ENCODE results near the gene IL27RA.

IL27RA gene
- 47.7 to 234 (median 152) reads per million in 9 experiments for total RNA-seq

- H3K36me3 Mint-ChIP-seq (ENCODE audit: insufficient read depth) = peaks cover 52% of the 10 kb centered on the region
- peaks cover 29 to 35% of the 10 kb centered on the region in 2 donors for H3K4me1 Mint-ChIP-seq (ENCODE audit: low read depth in 2 of 2)
- H3K27ac Mint-ChIP-seq = peak within 1 kb of the TSS; percentile 94 to 97
- no peaks in the 10 kb centered on the region for H3K27me3 Mint-ChIP-seq
- DNase-seq = peak; percentile 80 to 84 (median 83)
- no peaks in the 10 kb centered on the region for H3K9me3 Mint-ChIP-seq
- peak; percentile 82 for ATAC-seq (replicated peaks)
- H3K4me3 Mint-ChIP-seq = peak within 1 kb of the TSS; percentile 96 to 97
Measured at GRCh38 chr19:14031719-14032480, at the start of gene IL27RA. IL27RA (plus strand) TSS chr19:14031762; CDS start chr19:14031873, 111 bp downstream.

GRCh38 chr19:13981988-13982501, 49.5 kb upstream of the IL27RA start:
- peak overlapping the region in 1 of 2 donors; percentile 10 for H3K4me3 Mint-ChIP-seq
- DNase-seq = no peak
- H3K27ac Mint-ChIP-seq = peak overlapping the region in 1 of 2 donors; percentile 77

GRCh38 chr19:13982773-13983172, 48.8 kb upstream of the IL27RA start:
- H3K4me1 Mint-ChIP-seq (ENCODE audit: low read depth in 2 of 2) = peaks cover 19 to 30% of the 10 kb centered on the region in 2 donors
- peaks cover 27% of the 10 kb centered on the region for H3K36me3 Mint-ChIP-seq (ENCODE audit: insufficient read depth)
- H3K27ac Mint-ChIP-seq = peak overlapping the region in 1 of 2 donors; percentile 71
- ATAC-seq (replicated peaks) = no peak
- H3K27me3 Mint-ChIP-seq = no peaks in the 10 kb centered on the region
- DNase-seq = no peak
- H3K9me3 Mint-ChIP-seq = no peaks in the 10 kb centered on the region
- peak overlapping the region in 1 of 2 donors; percentile 34 for H3K4me3 Mint-ChIP-seq

More at GRCh38 chr19:13981988-13982501, 49.5 kb upstream of the IL27RA start:
- peaks cover 23% of the 10 kb centered on the region for H3K36me3 Mint-ChIP-seq (ENCODE audit: insufficient read depth)
- H3K27me3 Mint-ChIP-seq = no peaks in the 10 kb centered on the region
- no peak for ATAC-seq (replicated peaks)
- H3K4me1 Mint-ChIP-seq (ENCODE audit: low read depth in 2 of 2) = peaks cover 14 to 24% of the 10 kb centered on the region in 2 donors
- H3K9me3 Mint-ChIP-seq = no peaks in the 10 kb centered on the region

- H3K4me3 Mint-ChIP-seq = peak overlapping the region in 1 of 2 donors; percentile 34
- ATAC-seq (replicated peaks) = no peak
- H3K4me1 Mint-ChIP-seq (ENCODE audit: low read depth in 2 of 2) = peaks cover 19 to 33% of the 10 kb centered on the region in 2 donors
Measured at GRCh38 chr19:13983213-13983889, 48.2 kb upstream of the IL27RA start.

GRCh38 chr19:13984186-13984585, 47.4 kb upstream of the IL27RA start:
- Mint-ChIP-seq H3K4me1 (ENCODE audit: low read depth in 2 of 2) (peaks cover 26 to 41% of the 10 kb centered on the region in 2 donors), H3K27ac (peak overlapping the region in 1 of 2 donors; percentile 98), H3K27me3 (no peaks in the 10 kb centered on the region), H3K36me3 (ENCODE audit: insufficient read depth) (peaks cover 33% of the 10 kb centered on the region), H3K4me3 (no peak overlapping the region), H3K9me3 (no peaks in the 10 kb centered on the region)
- no peak for ATAC-seq (replicated peaks)
- no peak for DNase-seq

More at GRCh38 chr19:13983213-13983889, 48.2 kb upstream of the IL27RA start:
- H3K27me3 Mint-ChIP-seq = no peaks in the 10 kb centered on the region
- peak overlapping the region; percentile 71 to 73 for H3K27ac Mint-ChIP-seq
- no peak for DNase-seq
- H3K9me3 Mint-ChIP-seq = no peaks in the 10 kb centered on the region
- peaks cover 29% of the 10 kb centered on the region for H3K36me3 Mint-ChIP-seq (ENCODE audit: insufficient read depth)

- peak overlapping the region; percentile 93 to 98 for H3K27ac Mint-ChIP-seq
- H3K27me3 Mint-ChIP-seq = no peaks in the 10 kb centered on the region
- H3K4me3 Mint-ChIP-seq = peak overlapping the region; percentile 57 to 75
- ATAC-seq (replicated peaks) (no peak), DNase-seq (peak in 1 of 3 experiments; percentile 19)
- H3K4me1 Mint-ChIP-seq (ENCODE audit: low read depth in 2 of 2) = peaks cover 35 to 45% of the 10 kb centered on the region in 2 donors
- H3K36me3 Mint-ChIP-seq (ENCODE audit: insufficient read depth) = peaks cover 34% of the 10 kb centered on the region
- H3K9me3 Mint-ChIP-seq = no peaks in the 10 kb centered on the region
Measured at GRCh38 chr19:13984875-13985741, 46.5 kb upstream of the IL27RA start.

- peak; percentile 6 for ATAC-seq (replicated peaks)
- H3K27ac Mint-ChIP-seq = peak overlapping the region; percentile 93 to 98
- peak overlapping the region; percentile 75 to 77 for H3K4me3 Mint-ChIP-seq
- no peak for DNase-seq
- H3K9me3 Mint-ChIP-seq = no peaks in the 10 kb centered on the region
- peaks cover 39 to 47% of the 10 kb centered on the region in 2 donors for H3K4me1 Mint-ChIP-seq (ENCODE audit: low read depth in 2 of 2)
- H3K36me3 Mint-ChIP-seq (ENCODE audit: insufficient read depth) = peaks cover 34% of the 10 kb centered on the region
- H3K27me3 Mint-ChIP-seq = no peaks in the 10 kb centered on the region
Measured at GRCh38 chr19:13985771-13986347, 45.7 kb upstream of the IL27RA start.

GRCh38 chr19:13986348-13986904, 45.1 kb upstream of the IL27RA start:
- Mint-ChIP-seq H3K27me3 (no peaks in the 10 kb centered on the region), H3K27ac (peak overlapping the region; percentile 93 to 98), H3K4me1 (ENCODE audit: low read depth in 2 of 2) (peaks cover 43 to 48% of the 10 kb centered on the region in 2 donors), H3K9me3 (no peaks in the 10 kb centered on the region), H3K36me3 (ENCODE audit: insufficient read depth) (peaks cover 33% of the 10 kb centered on the region), H3K4me3 (peak overlapping the region; percentile 75 to 77)
- DNase-seq (peak; percentile 97 to 99 (median 97)), ATAC-seq (replicated peaks) (peak; percentile 92)

- Mint-ChIP-seq H3K36me3 (ENCODE audit: insufficient read depth) (peaks cover 28% of the 10 kb centered on the region), H3K9me3 (no peaks in the 10 kb centered on the region), H3K4me1 (ENCODE audit: low read depth in 2 of 2) (peaks cover 46 to 52% of the 10 kb centered on the region in 2 donors), H3K27ac (peak overlapping the region; percentile 93 to 98), H3K4me3 (peak overlapping the region; percentile 75 to 77), H3K27me3 (no peaks in the 10 kb centered on the region)
- ATAC-seq (replicated peaks) = no peak
- DNase-seq = no peak
Measured at GRCh38 chr19:13987101-13987890, 44.3 kb upstream of the IL27RA start.

GRCh38 chr19:13989487-13989886, 42.1 kb upstream of the IL27RA start:
- H3K27ac Mint-ChIP-seq = peak overlapping the region; percentile 93 to 98
- peaks cover 34% of the 10 kb centered on the region for H3K36me3 Mint-ChIP-seq (ENCODE audit: insufficient read depth)
- no peak for ATAC-seq (replicated peaks)
- H3K27me3 Mint-ChIP-seq = no peaks in the 10 kb centered on the region
- no peaks in the 10 kb centered on the region for H3K9me3 Mint-ChIP-seq
- no peak overlapping the region for H3K4me3 Mint-ChIP-seq
- H3K4me1 Mint-ChIP-seq (ENCODE audit: low read depth in 2 of 2) = peaks cover 43 to 51% of the 10 kb centered on the region in 2 donors
- no peak for DNase-seq

- no peaks in the 10 kb centered on the region for H3K9me3 Mint-ChIP-seq
- peaks cover 43 to 48% of the 10 kb centered on the region in 2 donors for H3K4me1 Mint-ChIP-seq (ENCODE audit: low read depth in 2 of 2)
- no peak for ATAC-seq (replicated peaks)
- H3K4me3 Mint-ChIP-seq = no peak overlapping the region
- H3K27me3 Mint-ChIP-seq = no peaks in the 10 kb centered on the region
- peaks cover 34% of the 10 kb centered on the region for H3K36me3 Mint-ChIP-seq (ENCODE audit: insufficient read depth)
- DNase-seq = no peak
- peak overlapping the region in 1 of 2 donors; percentile 93 for H3K27ac Mint-ChIP-seq
Measured at GRCh38 chr19:13990085-13990484, 41.5 kb upstream of the IL27RA start.

Measured in effector memory CD8-positive, alpha-beta T cell (primary cell).